Inflammatory macrophage treated with lipopolysaccharide for 1 hour (primary cell): Measurements from ENCODE around the gene CISH.
A peak's percentile ranks its signal among the peaks of the same experiment; 100 is the strongest.

Source experiments
- DNase-seq, 2 donors: peaks; one replicate each; pipeline ENCODE4 v3.0.0-alpha.2; 2020 to 2022

Gene CISH

DNA sequence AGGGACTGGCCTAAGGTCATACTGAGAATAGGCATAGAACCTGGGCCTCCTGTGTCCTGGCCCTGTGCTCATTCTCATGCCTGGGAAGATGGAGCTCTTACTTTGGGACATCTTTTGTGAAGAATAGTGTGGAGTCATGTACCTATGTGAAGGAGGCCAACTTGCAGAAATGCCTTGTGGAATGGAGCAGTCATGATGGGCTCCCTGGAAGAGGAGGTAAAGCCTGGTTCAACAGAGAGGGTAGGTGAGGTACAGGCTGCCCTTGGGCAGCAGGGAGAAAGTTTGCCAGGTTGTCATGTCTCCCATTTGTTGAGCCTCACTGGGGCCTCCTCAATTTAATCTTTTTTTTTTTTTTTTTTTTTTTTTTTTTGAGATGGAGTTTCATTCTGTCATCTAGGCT, 23.5 kb upstream of the CISH start:
- DNase-seq: no peak

- peak in 1 of 2 donors; percentile 39 for DNase-seq
Measured at GRCh38 chr3:50633230-50633790, 21.7 kb upstream of the CISH start.

DNA sequence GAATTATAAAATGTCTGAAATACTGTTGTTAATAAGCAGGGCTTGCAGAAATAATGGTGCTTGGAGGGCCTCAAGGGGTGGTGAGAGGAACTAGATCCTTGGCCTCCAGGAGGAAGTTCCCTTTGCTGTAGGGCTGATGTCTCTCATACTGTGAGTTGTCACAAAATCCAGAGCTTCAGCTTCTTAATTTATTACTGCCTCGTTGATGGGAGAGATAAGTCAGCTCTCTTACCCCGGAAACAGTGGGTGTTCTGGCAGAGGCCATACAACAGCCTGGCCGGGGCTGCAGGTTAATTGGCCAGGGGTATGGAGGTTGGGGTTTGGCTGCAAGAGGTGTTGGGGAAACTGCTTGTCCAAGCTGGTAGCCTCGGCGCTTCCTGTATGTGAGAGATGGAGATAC, 20.9 kb upstream of the CISH start:
- peak; percentile 58 to 64 for DNase-seq

- no peak for DNase-seq
Measured at GRCh38 chr3:50630877-50631276, 19.3 kb upstream of the CISH start.

DNA sequence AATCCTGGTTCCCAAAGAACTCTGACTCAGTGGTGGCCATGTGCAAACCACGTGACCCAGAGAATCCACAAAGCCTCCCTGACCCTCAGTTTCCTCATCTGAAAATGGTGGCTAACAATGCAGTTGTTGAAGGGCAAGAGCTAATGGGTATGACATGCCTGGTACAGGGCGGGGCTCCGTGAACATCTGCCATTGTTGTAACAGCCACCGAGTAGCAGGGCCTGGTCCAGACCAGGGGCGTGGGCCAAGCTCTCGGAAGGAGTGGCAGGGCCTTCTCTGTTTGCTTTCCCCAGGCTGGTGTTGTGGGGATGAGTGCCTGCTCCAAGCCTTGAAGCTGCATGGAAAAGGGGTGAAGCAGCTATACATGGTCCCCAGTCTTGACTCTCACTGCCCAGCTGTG, 18.8 kb upstream of the CISH start:
- no peak for DNase-seq

- DNase-seq: no peak
Measured at GRCh38 chr3:50628601-50629000, 17.0 kb upstream of the CISH start.

DNA sequence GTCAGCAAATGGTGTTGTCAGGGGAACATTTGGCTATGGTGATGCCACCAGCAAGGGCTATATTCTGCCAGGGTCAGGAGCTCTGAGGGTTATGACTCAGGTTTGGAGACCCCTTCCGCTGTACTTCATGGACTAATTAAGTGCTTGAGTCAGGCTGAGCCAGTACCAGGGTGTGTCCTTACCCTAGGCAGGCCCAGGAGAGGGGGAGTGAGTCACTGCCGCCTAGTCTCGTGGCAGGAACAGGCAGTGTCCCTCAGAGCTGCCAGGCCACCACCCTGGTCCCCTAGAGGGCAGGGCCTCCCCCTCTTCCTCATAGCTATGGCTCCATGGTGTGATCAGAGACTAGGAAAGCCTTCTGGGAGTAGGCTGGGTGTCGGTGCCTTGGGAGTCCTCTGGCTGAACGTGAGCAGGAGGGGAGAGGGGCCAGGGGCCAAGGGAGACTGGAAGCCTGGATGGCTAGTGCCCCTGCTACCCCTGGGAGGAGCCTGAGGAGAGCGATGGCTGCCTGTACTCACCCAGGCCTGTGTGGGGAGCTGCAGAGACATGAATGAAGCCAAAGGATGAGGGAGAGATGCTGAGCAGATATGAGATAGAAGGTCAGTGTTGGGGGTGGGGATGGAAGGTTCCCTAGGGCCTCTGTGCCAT, 16.0 kb upstream of the CISH start:
- peak; percentile 69 to 83 for DNase-seq

DNA sequence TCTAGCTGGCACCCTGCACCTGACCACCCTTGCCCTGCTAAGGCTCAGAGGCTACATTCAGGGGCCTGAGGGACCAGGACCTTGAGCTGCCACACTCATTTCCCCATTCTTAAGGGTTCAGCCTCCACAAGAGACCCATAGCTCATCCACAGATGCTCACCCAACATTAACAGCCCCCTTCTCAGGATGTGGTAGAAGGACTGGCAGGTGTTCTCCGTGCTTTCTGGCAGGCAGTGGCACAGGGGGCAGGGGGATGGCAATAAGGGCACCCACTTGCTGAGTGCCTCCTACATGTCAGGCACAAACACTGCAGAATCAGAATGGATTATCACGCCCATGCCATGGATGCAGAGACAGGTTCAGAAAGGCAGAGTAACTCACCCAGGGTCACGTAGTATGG, 14.8 kb upstream of the CISH start:
- DNase-seq: no peak

DNA sequence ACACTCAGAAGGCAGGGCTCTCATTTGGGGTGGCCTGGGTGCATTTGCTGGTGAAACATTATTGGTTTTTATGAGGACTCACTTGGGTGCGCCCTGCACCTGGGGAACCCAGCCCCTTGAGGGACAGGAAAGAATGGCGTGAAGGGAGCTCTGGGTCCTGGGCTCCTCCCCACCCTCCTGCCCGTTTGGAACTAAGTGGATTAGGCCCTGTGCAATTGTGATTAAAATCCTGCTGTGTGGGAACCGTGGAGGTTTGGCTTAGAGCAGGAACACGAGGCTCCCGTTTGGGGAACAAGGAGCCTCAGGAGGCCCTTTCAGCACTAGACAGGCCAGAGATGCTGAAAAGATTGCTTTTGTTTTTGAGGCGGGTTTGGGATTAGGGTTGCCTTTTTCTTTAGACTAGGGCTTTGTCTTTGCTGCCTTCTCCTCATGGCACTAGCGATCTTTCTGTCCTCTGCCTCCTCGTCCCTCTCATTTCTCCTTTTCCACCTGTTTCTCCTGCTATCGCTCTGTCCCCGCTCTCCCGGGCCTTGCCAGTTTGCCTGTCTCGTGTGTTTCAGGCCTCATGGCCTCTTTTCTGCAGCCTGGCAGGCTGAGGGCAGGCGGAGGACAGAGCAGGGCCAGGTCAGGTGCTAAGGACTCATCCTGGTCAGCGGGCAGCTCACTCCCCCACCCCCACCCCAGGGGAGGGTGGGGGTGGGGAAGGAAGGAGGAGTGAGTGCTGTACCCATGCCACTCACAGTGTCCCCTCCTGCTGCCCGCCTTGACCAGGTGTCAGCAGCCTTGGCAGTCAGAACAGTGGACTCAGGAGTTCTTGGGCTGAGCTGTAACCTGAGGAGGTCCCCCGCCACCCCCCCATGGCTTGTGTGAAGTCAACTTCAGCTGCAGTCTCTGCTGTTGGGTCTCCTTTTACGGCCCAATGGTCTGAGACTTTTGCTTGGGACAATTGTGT, 13.9 kb upstream of the CISH start:
- no peak for DNase-seq

- DNase-seq: no peak
Measured at GRCh38 chr3:50624634-50625033, 13.1 kb upstream of the CISH start.

DNA sequence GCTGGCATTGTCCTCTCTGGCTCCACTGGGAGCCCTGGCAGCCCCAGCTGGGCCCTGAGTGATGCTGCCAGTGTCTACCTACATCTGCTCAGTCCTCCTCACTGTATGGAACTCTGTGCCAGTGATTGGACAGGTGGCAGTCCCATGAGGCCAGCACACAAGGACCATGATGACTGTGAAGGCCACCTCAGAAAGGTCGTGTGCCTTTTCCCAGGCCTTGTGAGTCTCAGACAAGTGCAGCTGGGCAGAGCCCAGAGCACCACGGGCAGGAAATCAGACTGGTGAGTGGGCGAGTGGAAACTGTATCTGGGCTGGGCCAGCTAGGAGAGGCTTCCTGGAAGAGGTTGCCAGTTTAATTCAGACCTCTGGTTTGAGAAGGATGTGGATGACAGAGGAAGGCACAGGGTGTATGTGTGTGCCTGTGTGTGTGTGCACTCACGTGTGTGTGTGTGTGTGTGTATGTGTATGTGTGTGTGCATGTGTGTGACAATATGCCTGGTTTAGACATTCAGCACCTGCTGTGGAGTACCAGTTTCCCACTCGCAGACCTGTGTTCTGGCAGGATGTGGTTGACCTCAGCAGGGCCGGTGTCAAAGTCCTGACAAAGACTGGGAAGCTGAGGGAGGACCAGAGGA, 12.4 kb upstream of the CISH start:
- peak; percentile 50 to 63 for DNase-seq

- DNase-seq: no peak
Measured at GRCh38 chr3:50622881-50623280, 11.3 kb upstream of the CISH start.

GRCh38 chr3:50620820-50621219, 9.2 kb upstream of the CISH start:
- peak in 1 of 2 donors; percentile 44 for DNase-seq

DNA sequence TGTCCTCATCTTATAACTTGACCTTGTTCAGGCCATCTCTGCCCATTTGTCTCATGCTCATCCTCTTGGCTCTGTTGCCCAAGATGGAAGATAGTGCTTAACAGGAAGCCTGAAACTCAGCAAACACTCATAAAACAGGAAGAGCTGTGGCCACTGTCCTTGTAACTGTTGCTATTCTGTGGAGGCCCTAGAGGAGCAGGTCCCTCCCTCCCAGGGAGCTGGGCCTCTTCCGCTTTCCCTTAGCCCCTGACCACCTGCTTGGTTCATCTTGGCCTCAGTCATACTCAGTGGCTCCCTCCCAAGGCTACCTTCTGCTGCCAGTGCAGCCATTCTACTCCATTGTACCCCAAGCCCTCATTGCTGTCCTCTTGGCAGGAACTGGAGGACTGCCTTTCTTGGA, 8.8 kb upstream of the CISH start:
- DNase-seq: peak; percentile 68 to 79

DNA sequence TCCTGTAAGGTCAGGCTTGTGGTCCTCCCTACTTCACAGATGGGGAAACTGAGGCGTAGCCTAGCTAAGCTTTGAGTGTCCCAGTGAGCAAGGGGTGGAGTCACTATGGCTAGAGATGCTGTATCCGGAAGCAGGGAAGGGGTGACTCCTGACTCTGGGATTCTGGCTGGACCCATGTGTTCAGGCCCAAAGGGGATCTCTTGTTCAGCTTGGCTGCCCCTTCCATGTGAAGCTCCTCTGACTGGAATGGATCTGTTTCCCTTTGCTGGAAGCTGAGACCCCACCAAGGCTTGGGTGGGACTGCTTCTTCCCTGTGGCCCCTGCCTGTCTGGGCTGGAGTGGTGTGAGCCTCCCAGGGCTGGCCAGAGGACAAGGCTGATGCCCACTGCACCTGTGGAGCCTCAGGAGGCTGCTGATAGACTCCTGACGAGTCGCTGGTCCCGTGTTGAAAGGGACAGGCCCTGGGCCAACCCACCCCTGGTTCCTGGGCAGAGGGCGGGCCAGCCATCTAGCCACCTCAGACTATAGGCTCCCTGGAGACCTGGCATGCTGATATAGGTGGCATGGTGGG, 6.4 kb upstream of the CISH start:
- no peak for DNase-seq

DNA sequence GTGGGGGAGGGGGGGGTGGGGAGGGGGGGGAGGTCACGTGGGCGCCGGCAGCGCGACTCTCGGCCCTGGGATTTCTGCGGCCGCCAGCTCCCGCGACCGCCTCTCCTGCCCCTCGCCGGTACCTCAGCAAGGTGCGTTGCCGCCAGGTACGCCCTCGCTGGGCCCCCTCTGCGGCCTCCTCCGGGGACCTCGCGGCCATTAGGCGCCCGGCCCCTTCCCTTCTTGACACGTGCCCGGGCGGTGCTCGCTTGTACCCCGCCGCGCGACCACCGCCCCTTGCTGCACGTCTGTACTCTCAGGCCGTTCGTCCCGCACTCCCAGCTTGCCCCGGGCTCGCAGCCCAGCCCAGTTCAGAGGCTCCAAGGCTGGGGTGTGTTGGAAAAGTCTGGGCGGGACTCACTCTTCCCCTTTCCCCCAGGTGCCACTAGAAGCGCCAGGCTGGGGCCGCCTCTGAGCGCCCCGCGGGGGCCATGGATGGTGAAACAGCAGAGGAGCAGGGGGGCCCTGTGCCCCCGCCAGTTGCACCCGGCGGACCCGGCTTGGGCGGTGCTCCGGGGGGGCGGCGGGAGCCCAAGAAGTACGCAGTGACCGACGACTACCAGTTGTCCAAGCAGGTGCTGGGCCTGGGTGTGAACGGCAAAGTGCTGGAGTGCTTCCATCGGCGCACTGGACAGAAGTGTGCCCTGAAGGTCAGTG, 5.7 kb upstream of the CISH start, which contains the start of gene MAPKAPK3:
Gene MAPKAPK3 (plus strand): TSS at position 56 of the 696 bp plus-strand sequence. CDS start 415 bp downstream, at position 471.
- no peak for DNase-seq

GRCh38 chr3:50616770-50617095, 5.2 kb upstream of the CISH start:
- DNase-seq: peak; percentile 86 to 98

DNA sequence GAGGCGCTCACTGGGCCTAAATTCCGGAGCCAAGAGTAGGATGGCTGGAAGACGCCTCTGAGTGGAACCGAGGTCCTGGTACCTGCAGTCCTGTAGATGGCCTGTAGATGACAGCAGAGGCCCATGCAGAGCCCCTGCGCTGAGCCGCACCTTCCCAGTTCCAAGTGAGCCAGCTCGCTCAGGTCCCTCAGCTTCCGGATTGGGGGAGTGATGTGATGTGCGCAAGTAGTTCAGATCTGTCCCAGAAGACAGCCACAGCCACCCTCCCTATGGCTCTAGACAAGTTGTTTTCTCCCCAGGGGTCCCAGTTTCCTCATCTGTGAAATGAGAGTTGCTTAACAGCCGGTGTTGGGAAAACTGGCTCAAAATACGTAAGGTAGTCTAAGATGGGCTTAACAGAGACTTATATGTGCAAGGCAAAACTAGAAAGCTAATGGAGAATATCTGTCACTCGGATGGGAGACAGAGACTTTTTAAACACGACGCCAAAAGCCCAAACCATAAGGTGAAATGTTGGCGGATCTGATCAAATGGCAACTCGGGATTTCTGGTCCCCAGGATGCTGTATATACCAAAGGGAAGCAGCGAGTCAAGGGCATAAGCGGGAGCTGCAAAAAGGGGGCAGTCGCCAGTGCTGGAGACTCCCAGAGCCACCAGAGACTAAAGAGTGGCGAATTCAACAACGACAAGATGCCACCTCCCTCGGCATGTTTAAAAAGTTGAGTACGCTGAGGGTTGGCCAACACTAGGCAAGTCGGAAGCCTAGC, 4.6 kb upstream of the CISH start:
- peak; percentile 68 to 83 for DNase-seq

GRCh38 chr3:50615190-50615589, 3.6 kb upstream of the CISH start:
- DNase-seq: no peak

GRCh38 chr3:50612970-50613846, 1.6 kb upstream of the CISH start:
- no peak for DNase-seq
